ENCODE measurements around the gene NKX1-2. TPM values are rescaled to one million over a fixed set of nuclear protein-coding genes. Genes with fewer than 3 reads are reported as not detected.
A peak's percentile ranks its signal among the peaks of the same experiment; 100 is the strongest.

NKX1-2 gene
- total and polyA plus RNA-seq, 5 donors from 2014 or later: not detected

- Mint-ChIP-seq H3K4me1 (peaks cover 0 to 9% (median 3%) of the 10 kb centered on the region in 4 donors), H3K27ac (peak overlapping the region in 1 of 3 donors; percentile 85), H3K36me3 (peaks cover 5% of the 10 kb centered on the region), H3K9me3 (no peaks in the 10 kb centered on the region), H3K27me3 (no peaks in the 10 kb centered on the region), H3K4me3 (no peak overlapping the region)
- Histone ChIP-seq H3K27ac (ENCODE audit: insufficient read depth, low read length, poor library complexity, severe bottlenecking) (no peak overlapping the region), H3K4me3 (ENCODE audit: low read depth, low read length) (no peak overlapping the region), H3K9me3 (ENCODE audit: control insufficient read depth in 2 of 2, low read length in 2 of 2) (no peaks in the 10 kb centered on the region), H3K27me3 (ENCODE audit: control insufficient read depth, insufficient read depth, low read length) (no peaks in the 10 kb centered on the region), H3K4me1 (ENCODE audit: control insufficient read depth, insufficient read depth, low read length, poor library complexity, severe bottlenecking) (no peaks in the 10 kb centered on the region), H3K36me3 (ENCODE audit: control insufficient read depth, insufficient read depth, low read length) (peaks cover 5% of the 10 kb centered on the region)
- ATAC-seq (ENCODE audit: low read depth in 2 of 2) (no peak), DNase-seq (no peak)
Measured at GRCh38 chr10:124474514-124475070, 24.8 kb upstream of the NKX1-2 start.

GRCh38 chr10:124473070-124473469, 23.2 kb upstream of the NKX1-2 start:
- no peak for ATAC-seq (ENCODE audit: low read depth in 2 of 2)
- peaks cover 5% of the 10 kb centered on the region for H3K36me3 ChIP-seq (ENCODE audit: control insufficient read depth, insufficient read depth, low read length)
- H3K4me3 ChIP-seq (ENCODE audit: low read depth, low read length): no peak overlapping the region
- Mint-ChIP-seq H3K36me3 (peaks cover 9% of the 10 kb centered on the region), H3K4me1 (peaks cover 0 to 9% (median 5%) of the 10 kb centered on the region in 4 donors), H3K27ac (no peak overlapping the region), H3K27me3 (no peaks in the 10 kb centered on the region), H3K9me3 (no peaks in the 10 kb centered on the region), H3K4me3 (no peak overlapping the region)
- H3K27me3 ChIP-seq (ENCODE audit: control insufficient read depth, insufficient read depth, low read length): no peaks in the 10 kb centered on the region
- H3K27ac ChIP-seq (ENCODE audit: insufficient read depth, low read length, poor library complexity, severe bottlenecking): no peak overlapping the region
- H3K4me1 ChIP-seq (ENCODE audit: control insufficient read depth, insufficient read depth, low read length, poor library complexity, severe bottlenecking): no peaks in the 10 kb centered on the region
- no peaks in the 10 kb centered on the region for H3K9me3 ChIP-seq (ENCODE audit: control insufficient read depth in 2 of 2, low read length in 2 of 2)
- DNase-seq: no peak

GRCh38 chr10:124472071-124472470, 22.2 kb upstream of the NKX1-2 start:
- H3K27me3 Mint-ChIP-seq: no peaks in the 10 kb centered on the region
- H3K27ac Mint-ChIP-seq: peak overlapping the region in 1 of 3 donors; percentile 66
- Histone ChIP-seq H3K4me1 (ENCODE audit: control insufficient read depth, insufficient read depth, low read length, poor library complexity, severe bottlenecking) (no peaks in the 10 kb centered on the region), H3K27me3 (ENCODE audit: control insufficient read depth, insufficient read depth, low read length) (no peaks in the 10 kb centered on the region), H3K9me3 (ENCODE audit: control insufficient read depth in 2 of 2, low read length in 2 of 2) (no peaks in the 10 kb centered on the region), H3K4me3 (ENCODE audit: low read depth, low read length) (no peak overlapping the region), H3K36me3 (ENCODE audit: control insufficient read depth, insufficient read depth, low read length) (peaks cover 5% of the 10 kb centered on the region), H3K27ac (ENCODE audit: insufficient read depth, low read length, poor library complexity, severe bottlenecking) (no peak overlapping the region)
- DNase-seq: no peak
- H3K4me1 Mint-ChIP-seq: peaks cover 0 to 9% (median 5%) of the 10 kb centered on the region in 4 donors
- no peaks in the 10 kb centered on the region for H3K9me3 Mint-ChIP-seq
- peak in 1 of 2 donors; percentile 12 for ATAC-seq (ENCODE audit: low read depth in 2 of 2)
- H3K4me3 Mint-ChIP-seq: no peak overlapping the region
- peaks cover 9% of the 10 kb centered on the region for H3K36me3 Mint-ChIP-seq

- DNase-seq (no peak), ATAC-seq (ENCODE audit: low read depth in 2 of 2) (no peak)
- no peaks in the 10 kb centered on the region for H3K9me3 ChIP-seq (ENCODE audit: control insufficient read depth in 2 of 2, low read length in 2 of 2)
- H3K4me3 ChIP-seq (ENCODE audit: low read depth, low read length): no peak overlapping the region
- Mint-ChIP-seq H3K4me3 (peak overlapping the region in 1 of 4 donors; percentile 8), H3K4me1 (peaks cover 5 to 15% (median 10%) of the 10 kb centered on the region in 4 donors), H3K27me3 (no peaks in the 10 kb centered on the region), H3K27ac (peak overlapping the region; percentile 20 to 77 (median 20)), H3K9me3 (no peaks in the 10 kb centered on the region), H3K36me3 (peaks cover 9% of the 10 kb centered on the region)
- no peak overlapping the region for H3K27ac ChIP-seq (ENCODE audit: insufficient read depth, low read length, poor library complexity, severe bottlenecking)
- peaks cover 5% of the 10 kb centered on the region for H3K36me3 ChIP-seq (ENCODE audit: control insufficient read depth, insufficient read depth, low read length)
- peaks cover 5% of the 10 kb centered on the region for H3K4me1 ChIP-seq (ENCODE audit: control insufficient read depth, insufficient read depth, low read length, poor library complexity, severe bottlenecking)
- H3K27me3 ChIP-seq (ENCODE audit: control insufficient read depth, insufficient read depth, low read length): no peaks in the 10 kb centered on the region
Measured at GRCh38 chr10:124470544-124471434, 21.0 kb upstream of the NKX1-2 start.

- Mint-ChIP-seq H3K4me3 (no peak overlapping the region), H3K9me3 (no peaks in the 10 kb centered on the region), H3K4me1 (peaks cover 11 to 23% (median 16%) of the 10 kb centered on the region in 4 donors), H3K27me3 (no peaks in the 10 kb centered on the region), H3K36me3 (peaks cover 9% of the 10 kb centered on the region), H3K27ac (no peak overlapping the region)
- no peak overlapping the region for H3K4me3 ChIP-seq (ENCODE audit: low read depth, low read length)
- H3K36me3 ChIP-seq (ENCODE audit: control insufficient read depth, insufficient read depth, low read length): peaks cover 5% of the 10 kb centered on the region
- no peak for ATAC-seq (ENCODE audit: low read depth in 2 of 2)
- no peaks in the 10 kb centered on the region for H3K9me3 ChIP-seq (ENCODE audit: control insufficient read depth in 2 of 2, low read length in 2 of 2)
- peaks cover 12% of the 10 kb centered on the region for H3K4me1 ChIP-seq (ENCODE audit: control insufficient read depth, insufficient read depth, low read length, poor library complexity, severe bottlenecking)
- no peak overlapping the region for H3K27ac ChIP-seq (ENCODE audit: insufficient read depth, low read length, poor library complexity, severe bottlenecking)
- DNase-seq: no peak
- H3K27me3 ChIP-seq (ENCODE audit: control insufficient read depth, insufficient read depth, low read length): no peaks in the 10 kb centered on the region
Measured at GRCh38 chr10:124469956-124470484, 20.2 kb upstream of the NKX1-2 start.

- peak overlapping the region in 1 of 3 donors; percentile 32 for H3K27ac Mint-ChIP-seq
- peaks cover 9% of the 10 kb centered on the region for H3K36me3 Mint-ChIP-seq
- ATAC-seq (ENCODE audit: low read depth in 2 of 2) (no peak), DNase-seq (no peak)
- Histone ChIP-seq H3K4me1 (ENCODE audit: control insufficient read depth, insufficient read depth, low read length, poor library complexity, severe bottlenecking) (peaks cover 21% of the 10 kb centered on the region), H3K27ac (ENCODE audit: insufficient read depth, low read length, poor library complexity, severe bottlenecking) (no peak overlapping the region), H3K9me3 (ENCODE audit: control insufficient read depth in 2 of 2, low read length in 2 of 2) (no peaks in the 10 kb centered on the region), H3K36me3 (ENCODE audit: control insufficient read depth, insufficient read depth, low read length) (peaks cover 5% of the 10 kb centered on the region), H3K27me3 (ENCODE audit: control insufficient read depth, insufficient read depth, low read length) (no peaks in the 10 kb centered on the region), H3K4me3 (ENCODE audit: low read depth, low read length) (no peak overlapping the region)
- peaks cover 0 to 1% (median 0%) of the 10 kb centered on the region in 7 donors for H3K9me3 Mint-ChIP-seq
- no peaks in the 10 kb centered on the region for H3K27me3 Mint-ChIP-seq
- no peak overlapping the region for H3K4me3 Mint-ChIP-seq
- H3K4me1 Mint-ChIP-seq: peaks cover 19 to 35% (median 24%) of the 10 kb centered on the region in 4 donors
Measured at GRCh38 chr10:124468624-124469023, 18.8 kb upstream of the NKX1-2 start.

- no peak for ATAC-seq (ENCODE audit: low read depth in 2 of 2)
- Mint-ChIP-seq H3K36me3 (peaks cover 9% of the 10 kb centered on the region), H3K9me3 (peaks cover 0 to 1% (median 0%) of the 10 kb centered on the region in 7 donors), H3K4me1 (peaks cover 19 to 43% (median 21%) of the 10 kb centered on the region in 4 donors), H3K27ac (peak overlapping the region in 1 of 3 donors; percentile 34), H3K27me3 (no peaks in the 10 kb centered on the region), H3K4me3 (peak overlapping the region in 1 of 4 donors; percentile 46)
- H3K27me3 ChIP-seq (ENCODE audit: control insufficient read depth, insufficient read depth, low read length): no peaks in the 10 kb centered on the region
- peaks cover 25% of the 10 kb centered on the region for H3K4me1 ChIP-seq (ENCODE audit: control insufficient read depth, insufficient read depth, low read length, poor library complexity, severe bottlenecking)
- no peak overlapping the region for H3K4me3 ChIP-seq (ENCODE audit: low read depth, low read length)
- peaks cover 5% of the 10 kb centered on the region for H3K36me3 ChIP-seq (ENCODE audit: control insufficient read depth, insufficient read depth, low read length)
- H3K9me3 ChIP-seq (ENCODE audit: control insufficient read depth in 2 of 2, low read length in 2 of 2): no peaks in the 10 kb centered on the region
- no peak overlapping the region for H3K27ac ChIP-seq (ENCODE audit: insufficient read depth, low read length, poor library complexity, severe bottlenecking)
- DNase-seq: no peak
Measured at GRCh38 chr10:124467165-124467564, 17.3 kb upstream of the NKX1-2 start.

Measured in CD4-positive, CD25-positive, alpha-beta regulatory T cell (primary cell).